Liver (tissue), 9 donors: ENCODE measurements around the gene CROCC2. TPM values are rescaled to one million over a fixed set of nuclear protein-coding genes. Genes with fewer than 3 reads are reported as not detected.

Source experiments
- DNase-seq: peaks from one replicate; pipeline ENCODE4 v3.0.0-alpha.2; 2017; ENCODE audit warnings: low spot score
- H3K27ac ChIP-seq, 2 donors: one replicate each; pipeline ENCODE4 v1.7.0; 2013; ENCODE audit warnings: inconsistent platforms in 2 of 2, low read length in 2 of 2, control low read depth in 1 of 2, low read depth in 1 of 2, mild to moderate bottlenecking in 1 of 2
- H3K27me3 ChIP-seq, 4 donors: one replicate each; pipeline versions ENCODE4 v1.6.1 to v1.7.0; 2013; ENCODE audit warnings: low read length in 3 of 4, inconsistent platforms in 1 of 4, mild to moderate bottlenecking in 1 of 4, moderate library complexity in 1 of 4; ENCODE audit not compliant: control insufficient read depth in 4 of 4, insufficient read depth in 4 of 4
- H3K36me3 ChIP-seq, 4 donors: one replicate each; pipeline versions ENCODE4 v1.6.1 to v1.7.0; 2013; ENCODE audit warnings: low read length in 3 of 4, mild to moderate bottlenecking in 3 of 4, low read depth in 1 of 4, moderate library complexity in 1 of 4; ENCODE audit not compliant: control insufficient read depth in 4 of 4, insufficient read depth in 3 of 4
- H3K4me1 ChIP-seq, 4 donors: one replicate each; pipeline versions ENCODE4 v1.6.1 to v1.7.0; 2013; ENCODE audit warnings: low read length in 3 of 4, mild to moderate bottlenecking in 3 of 4, moderate library complexity in 1 of 4; ENCODE audit not compliant: control insufficient read depth in 4 of 4, insufficient read depth in 4 of 4
- H3K4me3 ChIP-seq, 3 donors: one replicate each; pipeline versions ENCODE4 v1.6.1 to v1.7.0; 2013; ENCODE audit warnings: low read length in 3 of 3, control low read depth in 1 of 3, low read depth in 1 of 3, mild to moderate bottlenecking in 1 of 3
- H3K9ac ChIP-seq, 2 donors: one replicate each; pipeline ENCODE4 v1.7.0; 2013; ENCODE audit warnings: low read length in 2 of 2, mild to moderate bottlenecking in 2 of 2, moderate library complexity in 2 of 2, control low read depth in 1 of 2, low read depth in 1 of 2
- H3K9me3 ChIP-seq, 4 donors: one replicate each; pipeline versions ENCODE4 v1.6.1 to v1.7.0; 2013; ENCODE audit warnings: low read length in 3 of 4; ENCODE audit not compliant: control insufficient read depth in 4 of 4
- EGR1 ChIP-seq, 2 donors: IDR thresholded peaks; 2 replicates each; pipeline ENCODE4 v1.6.1; 2016 to 2018; ENCODE audit warnings: antibody characterized with exemption in 2 of 2, low read depth in 2 of 2
- FOXA1 ChIP-seq: IDR thresholded peaks from 2 replicates; pipeline ENCODE4 v1.6.1; 2016; ENCODE audit warnings: antibody characterized with exemption
- FOXA2 ChIP-seq: IDR thresholded peaks from 2 replicates; pipeline ENCODE4 v1.6.1; 2016; ENCODE audit warnings: antibody characterized with exemption
- GABPA ChIP-seq, 2 donors: IDR thresholded peaks in 1 of 2; conservative IDR thresholded peaks in 1 of 2; 2 replicates each; pipeline ENCODE4 v1.6.1; 2016; ENCODE audit warnings: antibody characterized with exemption in 2 of 2, mild to moderate bottlenecking in 1 of 2, moderate library complexity in 1 of 2
- HNF4A ChIP-seq, 2 donors: conservative IDR thresholded peaks; 2 replicates each; pipeline ENCODE4 v1.6.1; 2016; ENCODE audit warnings: antibody characterized with exemption in 2 of 2, mild to moderate bottlenecking in 2 of 2
- HNF4G ChIP-seq: IDR thresholded peaks from 2 replicates; pipeline ENCODE4 v1.6.1; 2016; ENCODE audit warnings: antibody characterized with exemption
- JUND ChIP-seq, 2 donors: IDR thresholded peaks; 2 replicates each; pipeline ENCODE4 v1.6.1; 2016; ENCODE audit warnings: antibody characterized with exemption in 2 of 2
- NR2F2 ChIP-seq: IDR thresholded peaks from 2 replicates; pipeline ENCODE4 v1.6.1; 2016; ENCODE audit warnings: antibody characterized with exemption
- RXRA ChIP-seq, 2 donors: IDR thresholded peaks; 2 replicates each; pipeline ENCODE4 v1.6.1; 2017 to 2018; ENCODE audit warnings: antibody characterized with exemption in 2 of 2, mild to moderate bottlenecking in 1 of 2
- SP1 ChIP-seq: IDR thresholded peaks from 2 replicates; pipeline ENCODE4 v1.6.1; 2018; ENCODE audit warnings: antibody characterized with exemption, mild to moderate bottlenecking
- TAF1 ChIP-seq: conservative IDR thresholded peaks from 2 replicates; pipeline ENCODE4 v1.6.1; 2016; ENCODE audit warnings: antibody characterized with exemption, mild to moderate bottlenecking
- YY1 ChIP-seq: IDR thresholded peaks from 2 replicates; pipeline ENCODE4 v1.6.1; 2016; ENCODE audit warnings: antibody characterized with exemption, mild to moderate bottlenecking
- WGBS: extraction: QIAGEN DNeasy Blood & Tissue Kit; methylation state at CpG from one replicate; pipeline ENCODE4 v1.1.7; 2013; 5-methylcytosine and 5-hydroxymethylcytosine counted together
- polyA plus RNA-seq, 2 donors: library from polyadenylated mRNA; stranded (reverse) in 1 of 2; unstranded in 1 of 2; fragments of 200-250 nt in 1 of 2; fragments of >200 nt in 1 of 2; fragmentation: Nextera tagmentation in 1 of 2; extraction: Ambion mirVana in 1 of 2; gene quantifications; one replicate each; pipeline versions ENCODE4 v1.2.1 to v1.2.3, GENCODE V29; 2013 to 2015
- total RNA-seq, 2 donors: library from RNA; depleted of rRNA; stranded (reverse); fragments of >200 nt; gene quantifications; one replicate each; pipeline ENCODE4 v1.2.3, GENCODE V29; 2014
- TF ChIP-seq, protein P1 (sequence below): IDR thresholded peaks from 2 replicates; pipeline ENCODE4 v1.6.1; 2016; ENCODE audit warnings: antibody characterized with exemption
- TF ChIP-seq, protein P2 (sequence below): fragments of 150-350 bp; IDR thresholded peaks from 2 replicates; pipeline ENCODE4 v1.5.1; 2017; ENCODE audit warnings: improper control_type of control experiment, low read depth, low read length; ENCODE audit not compliant: missing input control
- TF ChIP-seq, protein P3 (sequence below): IDR thresholded peaks from 2 replicates; pipeline ENCODE4 v1.6.1; 2016; ENCODE audit warnings: antibody characterized with exemption, mild to moderate bottlenecking
- TF ChIP-seq, protein P4 (sequence below): IDR thresholded peaks from 2 replicates; pipeline ENCODE4 v1.6.1; 2016; ENCODE audit warnings: antibody characterized with exemption
- TF ChIP-seq, protein P5 (sequence below): IDR thresholded peaks from 2 replicates; pipeline ENCODE4 v1.6.1; 2016; ENCODE audit warnings: antibody characterized with exemption
- donor health status: healthy.
- donor health status: healthy.
- donor health status: healthy.
- donor health status: healthy.
- donor health status: healthy.

CROCC2 gene
- total and polyA plus RNA-seq, 4 donors, result under 0.01 to 0.13 (median 0.05) TPM

- Histone ChIP-seq H3K4me3 (no peak overlapping the region), H3K27ac (no peak overlapping the region), H3K4me1 (no peaks in the 10 kb centered on the region), H3K36me3 (no peaks in the 10 kb centered on the region), H3K27me3 (no peaks in the 10 kb centered on the region), H3K9ac (no peak overlapping the region), H3K9me3 (no peaks in the 10 kb centered on the region)
- WGBS, result 96% methylated on average over 8 of the region's 8 CpGs
- TF ChIP-seq GABPA (IDR thresholded peaks at IDR 0.05 in 1 of 2, conservative IDR thresholded peaks at IDR 0.05 in 1 of 2) (no peak), FOXA1 (no peak), JUND (IDR thresholded peaks at IDR 0.05) (no peak), SP1 (no peak), YY1 (no peak), NR2F2 (no peak), EGR1 (IDR thresholded peaks at IDR 0.05; ENCODE audit: low read depth in 2 of 2) (no peak), RXRA (IDR thresholded peaks at IDR 0.05) (no peak), FOXA2 (no peak)
- TF ChIP-seq, protein P1, sequence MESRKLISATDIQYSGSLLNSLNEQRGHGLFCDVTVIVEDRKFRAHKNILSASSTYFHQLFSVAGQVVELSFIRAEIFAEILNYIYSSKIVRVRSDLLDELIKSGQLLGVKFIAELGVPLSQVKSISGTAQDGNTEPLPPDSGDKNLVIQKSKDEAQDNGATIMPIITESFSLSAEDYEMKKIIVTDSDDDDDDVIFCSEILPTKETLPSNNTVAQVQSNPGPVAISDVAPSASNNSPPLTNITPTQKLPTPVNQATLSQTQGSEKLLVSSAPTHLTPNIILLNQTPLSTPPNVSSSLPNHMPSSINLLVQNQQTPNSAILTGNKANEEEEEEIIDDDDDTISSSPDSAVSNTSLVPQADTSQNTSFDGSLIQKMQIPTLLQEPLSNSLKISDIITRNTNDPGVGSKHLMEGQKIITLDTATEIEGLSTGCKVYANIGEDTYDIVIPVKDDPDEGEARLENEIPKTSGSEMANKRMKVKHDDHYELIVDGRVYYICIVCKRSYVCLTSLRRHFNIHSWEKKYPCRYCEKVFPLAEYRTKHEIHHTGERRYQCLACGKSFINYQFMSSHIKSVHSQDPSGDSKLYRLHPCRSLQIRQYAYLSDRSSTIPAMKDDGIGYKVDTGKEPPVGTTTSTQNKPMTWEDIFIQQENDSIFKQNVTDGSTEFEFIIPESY, result no peak
- TF ChIP-seq, protein P2, sequence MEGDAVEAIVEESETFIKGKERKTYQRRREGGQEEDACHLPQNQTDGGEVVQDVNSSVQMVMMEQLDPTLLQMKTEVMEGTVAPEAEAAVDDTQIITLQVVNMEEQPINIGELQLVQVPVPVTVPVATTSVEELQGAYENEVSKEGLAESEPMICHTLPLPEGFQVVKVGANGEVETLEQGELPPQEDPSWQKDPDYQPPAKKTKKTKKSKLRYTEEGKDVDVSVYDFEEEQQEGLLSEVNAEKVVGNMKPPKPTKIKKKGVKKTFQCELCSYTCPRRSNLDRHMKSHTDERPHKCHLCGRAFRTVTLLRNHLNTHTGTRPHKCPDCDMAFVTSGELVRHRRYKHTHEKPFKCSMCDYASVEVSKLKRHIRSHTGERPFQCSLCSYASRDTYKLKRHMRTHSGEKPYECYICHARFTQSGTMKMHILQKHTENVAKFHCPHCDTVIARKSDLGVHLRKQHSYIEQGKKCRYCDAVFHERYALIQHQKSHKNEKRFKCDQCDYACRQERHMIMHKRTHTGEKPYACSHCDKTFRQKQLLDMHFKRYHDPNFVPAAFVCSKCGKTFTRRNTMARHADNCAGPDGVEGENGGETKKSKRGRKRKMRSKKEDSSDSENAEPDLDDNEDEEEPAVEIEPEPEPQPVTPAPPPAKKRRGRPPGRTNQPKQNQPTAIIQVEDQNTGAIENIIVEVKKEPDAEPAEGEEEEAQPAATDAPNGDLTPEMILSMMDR, result no peak
- TF ChIP-seq, protein P3, sequence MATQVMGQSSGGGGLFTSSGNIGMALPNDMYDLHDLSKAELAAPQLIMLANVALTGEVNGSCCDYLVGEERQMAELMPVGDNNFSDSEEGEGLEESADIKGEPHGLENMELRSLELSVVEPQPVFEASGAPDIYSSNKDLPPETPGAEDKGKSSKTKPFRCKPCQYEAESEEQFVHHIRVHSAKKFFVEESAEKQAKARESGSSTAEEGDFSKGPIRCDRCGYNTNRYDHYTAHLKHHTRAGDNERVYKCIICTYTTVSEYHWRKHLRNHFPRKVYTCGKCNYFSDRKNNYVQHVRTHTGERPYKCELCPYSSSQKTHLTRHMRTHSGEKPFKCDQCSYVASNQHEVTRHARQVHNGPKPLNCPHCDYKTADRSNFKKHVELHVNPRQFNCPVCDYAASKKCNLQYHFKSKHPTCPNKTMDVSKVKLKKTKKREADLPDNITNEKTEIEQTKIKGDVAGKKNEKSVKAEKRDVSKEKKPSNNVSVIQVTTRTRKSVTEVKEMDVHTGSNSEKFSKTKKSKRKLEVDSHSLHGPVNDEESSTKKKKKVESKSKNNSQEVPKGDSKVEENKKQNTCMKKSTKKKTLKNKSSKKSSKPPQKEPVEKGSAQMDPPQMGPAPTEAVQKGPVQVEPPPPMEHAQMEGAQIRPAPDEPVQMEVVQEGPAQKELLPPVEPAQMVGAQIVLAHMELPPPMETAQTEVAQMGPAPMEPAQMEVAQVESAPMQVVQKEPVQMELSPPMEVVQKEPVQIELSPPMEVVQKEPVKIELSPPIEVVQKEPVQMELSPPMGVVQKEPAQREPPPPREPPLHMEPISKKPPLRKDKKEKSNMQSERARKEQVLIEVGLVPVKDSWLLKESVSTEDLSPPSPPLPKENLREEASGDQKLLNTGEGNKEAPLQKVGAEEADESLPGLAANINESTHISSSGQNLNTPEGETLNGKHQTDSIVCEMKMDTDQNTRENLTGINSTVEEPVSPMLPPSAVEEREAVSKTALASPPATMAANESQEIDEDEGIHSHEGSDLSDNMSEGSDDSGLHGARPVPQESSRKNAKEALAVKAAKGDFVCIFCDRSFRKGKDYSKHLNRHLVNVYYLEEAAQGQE, result no peak
- TF ChIP-seq, protein P4, sequence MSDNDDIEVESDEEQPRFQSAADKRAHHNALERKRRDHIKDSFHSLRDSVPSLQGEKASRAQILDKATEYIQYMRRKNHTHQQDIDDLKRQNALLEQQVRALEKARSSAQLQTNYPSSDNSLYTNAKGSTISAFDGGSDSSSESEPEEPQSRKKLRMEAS, result no peak
- DNase-seq, result peak; percentile 22
These were observed 42.0 kb downstream of the CROCC2 start for GRCh38 chr2:240948086-240948485.

GRCh38 chr2:240948905-240949790, 43.0 kb downstream of the CROCC2 start:
- Histone ChIP-seq H3K9me3 (no peaks in the 10 kb centered on the region), H3K4me1 (no peaks in the 10 kb centered on the region), H3K36me3 (no peaks in the 10 kb centered on the region), H3K4me3 (no peak overlapping the region), H3K27ac (no peak overlapping the region), H3K27me3 (no peaks in the 10 kb centered on the region), H3K9ac (no peak overlapping the region)
- DNase-seq, result peak; percentile 24
- WGBS, result 88% methylated on average over 23 of the region's 23 CpGs
- no peak for TF ChIP-seq RXRA (IDR thresholded peaks at IDR 0.05)
- no peak for TF ChIP-seq NR2F2
- TF ChIP-seq, protein P4, result no peak
- TF ChIP-seq, protein P5, sequence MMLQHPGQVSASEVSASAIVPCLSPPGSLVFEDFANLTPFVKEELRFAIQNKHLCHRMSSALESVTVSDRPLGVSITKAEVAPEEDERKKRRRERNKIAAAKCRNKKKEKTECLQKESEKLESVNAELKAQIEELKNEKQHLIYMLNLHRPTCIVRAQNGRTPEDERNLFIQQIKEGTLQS, result no peak
- TF ChIP-seq, protein P2, result no peak
- no peak for TF ChIP-seq JUND (IDR thresholded peaks at IDR 0.05)
- TF ChIP-seq, protein P1, result no peak
- TF ChIP-seq YY1, result no peak
- TF ChIP-seq FOXA1, result no peak
- no peak for TF ChIP-seq HNF4A (conservative IDR thresholded peaks at IDR 0.05)
- TF ChIP-seq HNF4G, result no peak
- no peak for TF ChIP-seq EGR1 (IDR thresholded peaks at IDR 0.05; ENCODE audit: low read depth in 2 of 2)
- no peak for TF ChIP-seq TAF1
